ENCODE data around the gene PSMC3IP.
A peak's percentile ranks its signal among the peaks of the same experiment; 100 is the strongest.
"Not testable (repeated sequence)": the region's sequence is repeated elsewhere in the genome, so short reads cannot be mapped to it uniquely, and the experiment has no call there.

Gene PSMC3IP

DNA sequence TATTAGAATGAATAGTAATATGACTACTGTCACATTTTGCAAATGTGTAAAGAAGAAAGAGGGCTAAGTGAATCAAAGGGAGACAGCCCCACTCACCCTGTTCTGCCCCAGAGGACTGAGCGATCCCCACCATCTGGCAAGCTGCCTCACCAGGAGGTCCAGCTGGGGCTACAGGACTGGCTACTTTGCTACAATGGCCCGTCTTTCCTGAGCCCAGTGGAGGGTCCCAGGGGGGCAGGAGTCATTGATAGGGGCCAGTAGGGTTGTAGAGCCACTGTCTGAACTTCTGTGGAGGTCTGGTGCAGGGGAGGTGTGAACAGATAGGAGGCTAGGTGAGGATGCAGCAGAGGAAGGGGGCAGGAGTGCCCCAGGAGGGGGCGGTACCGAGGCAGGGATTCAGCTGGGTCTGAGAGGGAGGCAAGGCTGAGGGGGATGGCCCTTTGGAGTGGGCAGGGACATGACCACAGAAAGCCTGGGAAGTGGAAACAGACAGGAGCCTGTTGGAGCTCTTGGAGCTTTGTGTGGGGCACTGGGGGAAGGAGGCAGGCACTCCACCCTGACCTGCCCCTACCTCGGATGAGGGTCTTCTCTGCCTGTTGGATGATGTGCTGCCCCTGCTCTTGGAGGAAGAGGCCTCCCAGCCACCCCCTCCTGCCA, 21.4 kb downstream of the PSMC3IP start:
- H3K36me3 Mint-ChIP-seq; H3K27ac Mint-ChIP-seq; H3K9me3 Mint-ChIP-seq (ENCODE audit: low read depth); H3K27me3 Mint-ChIP-seq: not testable (repeated sequence)
- Mint-ChIP-seq H3K4me3 (peak overlapping the region; percentile 89), H3K4me1 (ENCODE audit: low read depth) (peaks cover 16% of the 10 kb centered on the region)

DNA sequence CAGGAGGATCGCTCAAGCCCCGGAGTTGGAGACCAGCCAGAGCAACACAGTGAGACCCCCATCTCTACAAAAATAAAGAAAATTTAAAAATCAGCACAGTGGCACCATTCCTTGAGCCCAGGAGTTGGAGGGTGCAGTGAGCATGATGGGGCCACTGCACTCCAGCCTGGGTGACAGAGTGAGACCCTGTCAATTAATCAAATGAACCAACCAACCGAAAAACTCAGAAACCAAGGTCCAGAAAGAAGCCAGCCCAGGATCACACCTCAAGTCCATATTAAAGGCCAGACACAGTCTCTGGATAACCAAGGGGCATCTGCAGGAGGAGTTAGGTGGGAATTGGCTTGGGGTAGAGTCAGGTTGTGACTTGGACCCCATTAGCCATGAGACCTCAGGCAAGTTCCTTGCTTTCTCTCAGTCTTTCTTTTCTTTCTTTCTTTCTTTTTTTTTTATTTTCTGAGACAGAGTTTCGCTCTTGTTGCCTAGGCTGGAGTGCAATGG, 22.4 kb downstream of the PSMC3IP start:
- H3K27ac Mint-ChIP-seq, result peak overlapping the region; percentile 88
- peaks cover 19% of the 10 kb centered on the region for H3K4me1 Mint-ChIP-seq (ENCODE audit: low read depth)
- peak overlapping the region; percentile 89 for H3K4me3 Mint-ChIP-seq
- H3K36me3 Mint-ChIP-seq, result no peaks in the 10 kb centered on the region
- H3K27me3 Mint-ChIP-seq, result no peaks in the 10 kb centered on the region
- no peaks in the 10 kb centered on the region for H3K9me3 Mint-ChIP-seq (ENCODE audit: low read depth)

DNA sequence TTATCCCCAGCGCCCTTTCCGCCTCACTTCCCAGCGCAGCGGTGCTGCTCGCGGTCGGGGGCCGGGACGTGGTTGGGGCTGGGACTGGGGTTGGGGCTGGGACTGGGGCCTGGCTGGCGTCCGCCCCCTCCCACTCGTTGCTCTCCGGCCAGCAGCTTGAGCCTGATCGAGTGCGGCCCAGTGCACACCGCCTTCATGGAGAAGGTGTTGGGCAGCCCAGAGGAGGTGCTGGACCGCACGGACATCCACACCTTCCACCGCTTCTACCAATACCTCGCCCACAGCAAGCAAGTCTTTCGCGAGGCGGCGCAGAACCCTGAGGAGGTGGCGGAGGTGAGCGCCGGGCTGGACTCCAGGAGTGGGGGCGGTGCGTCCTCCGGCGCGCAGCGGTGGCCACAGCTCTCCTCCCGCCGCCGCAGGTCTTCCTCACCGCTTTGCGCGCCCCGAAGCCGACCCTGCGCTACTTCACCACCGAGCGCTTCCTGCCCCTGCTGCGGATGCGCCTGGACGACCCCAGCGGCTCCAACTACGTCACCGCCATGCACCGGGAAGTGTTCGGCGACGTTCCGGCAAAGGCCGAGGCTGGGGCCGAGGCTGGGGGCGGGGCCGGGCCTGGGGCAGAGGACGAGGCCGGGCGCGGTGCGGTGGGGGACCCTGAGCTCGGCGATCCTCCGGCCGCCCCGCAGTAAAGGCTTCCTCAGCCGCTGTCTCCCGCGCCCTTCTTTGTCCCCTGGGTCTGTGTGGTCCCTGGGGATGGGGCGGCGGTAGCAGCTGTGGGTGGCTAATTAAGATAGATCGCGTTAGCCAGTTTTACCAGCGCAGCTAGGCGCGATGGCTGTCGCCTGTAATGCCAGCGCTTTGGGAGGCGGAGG, 23.0 kb downstream of the PSMC3IP start:
- Mint-ChIP-seq H3K36me3 (no peaks in the 10 kb centered on the region), H3K9me3 (ENCODE audit: low read depth) (no peaks in the 10 kb centered on the region), H3K4me1 (ENCODE audit: low read depth) (peaks cover 19% of the 10 kb centered on the region), H3K27ac (peak overlapping the region; percentile 88), H3K27me3 (no peaks in the 10 kb centered on the region), H3K4me3 (peak overlapping the region; percentile 89)

- Mint-ChIP-seq H3K4me1 (ENCODE audit: low read depth) (peaks cover 24% of the 10 kb centered on the region), H3K27me3 (no peaks in the 10 kb centered on the region), H3K36me3 (no peaks in the 10 kb centered on the region), H3K27ac (peak overlapping the region; percentile 88), H3K9me3 (ENCODE audit: low read depth) (no peaks in the 10 kb centered on the region), H3K4me3 (peak overlapping the region; percentile 89)
Measured at GRCh38 chr17:42553866-42554249, 23.7 kb downstream of the PSMC3IP start.

DNA sequence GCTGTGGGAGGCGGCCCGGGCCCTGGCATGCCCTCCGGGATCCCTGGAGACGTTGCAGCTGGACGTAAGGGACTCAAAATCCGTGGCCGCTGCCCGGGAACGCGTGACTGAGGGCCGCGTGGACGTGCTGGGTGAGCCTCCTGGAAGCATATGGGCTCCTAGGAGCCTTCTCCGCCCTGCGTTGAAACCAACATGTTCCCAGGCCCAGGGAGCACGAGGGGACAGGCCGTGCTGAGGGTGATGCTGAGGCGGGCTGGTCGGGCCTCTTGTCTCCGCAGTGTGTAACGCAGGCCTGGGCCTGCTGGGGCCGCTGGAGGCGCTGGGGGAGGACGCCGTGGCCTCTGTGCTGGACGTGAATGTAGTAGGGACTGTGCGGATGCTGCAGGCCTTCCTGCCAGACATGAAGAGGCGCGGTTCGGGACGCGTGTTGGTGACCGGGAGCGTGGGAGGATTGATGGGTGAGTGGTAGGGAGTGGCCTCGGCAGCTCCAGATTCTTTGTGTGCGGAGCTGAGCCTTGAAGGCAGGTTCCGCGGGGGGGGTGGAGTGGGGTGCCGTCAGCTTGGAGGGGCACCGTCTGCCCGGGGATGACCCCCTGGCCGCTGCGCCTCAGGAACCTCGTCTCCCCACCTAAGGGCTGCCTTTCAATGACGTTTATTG, 24.2 kb downstream of the PSMC3IP start:
- H3K27ac Mint-ChIP-seq, result no peak overlapping the region
- H3K9me3 Mint-ChIP-seq (ENCODE audit: low read depth), result no peaks in the 10 kb centered on the region
- peak overlapping the region; percentile 89 for H3K4me3 Mint-ChIP-seq
- H3K36me3 Mint-ChIP-seq, result no peaks in the 10 kb centered on the region
- H3K4me1 Mint-ChIP-seq (ENCODE audit: low read depth), result peaks cover 27% of the 10 kb centered on the region
- no peaks in the 10 kb centered on the region for H3K27me3 Mint-ChIP-seq

- H3K27ac Mint-ChIP-seq, result peak within 1 kb of the TSS; percentile 88
- H3K27me3 Mint-ChIP-seq; H3K9me3 Mint-ChIP-seq (ENCODE audit: low read depth); H3K36me3 Mint-ChIP-seq: not testable (repeated sequence)
- H3K4me3 Mint-ChIP-seq, result peak within 1 kb of the TSS; percentile 89
- peaks cover 27% of the 10 kb centered on the region for H3K4me1 Mint-ChIP-seq (ENCODE audit: low read depth)
Measured at GRCh38 chr17:42552736-42553135, 24.8 kb downstream of the PSMC3IP start, which contains the start of gene HSD17B1. Gene HSD17B1, plus strand, starts transcription at chr17:42552923. Its CDS starts 11 bp downstream, at chr17:42552934.

- peak overlapping the region; percentile 30 for H3K4me3 Mint-ChIP-seq
- no peaks in the 10 kb centered on the region for H3K9me3 Mint-ChIP-seq (ENCODE audit: low read depth)
- H3K36me3 Mint-ChIP-seq, result no peaks in the 10 kb centered on the region
- no peak overlapping the region for H3K27ac Mint-ChIP-seq
- H3K27me3 Mint-ChIP-seq, result no peaks in the 10 kb centered on the region
- peaks cover 20% of the 10 kb centered on the region for H3K4me1 Mint-ChIP-seq (ENCODE audit: low read depth)
Measured at GRCh38 chr17:42548993-42549755, 28.4 kb downstream of the PSMC3IP start.

DNA sequence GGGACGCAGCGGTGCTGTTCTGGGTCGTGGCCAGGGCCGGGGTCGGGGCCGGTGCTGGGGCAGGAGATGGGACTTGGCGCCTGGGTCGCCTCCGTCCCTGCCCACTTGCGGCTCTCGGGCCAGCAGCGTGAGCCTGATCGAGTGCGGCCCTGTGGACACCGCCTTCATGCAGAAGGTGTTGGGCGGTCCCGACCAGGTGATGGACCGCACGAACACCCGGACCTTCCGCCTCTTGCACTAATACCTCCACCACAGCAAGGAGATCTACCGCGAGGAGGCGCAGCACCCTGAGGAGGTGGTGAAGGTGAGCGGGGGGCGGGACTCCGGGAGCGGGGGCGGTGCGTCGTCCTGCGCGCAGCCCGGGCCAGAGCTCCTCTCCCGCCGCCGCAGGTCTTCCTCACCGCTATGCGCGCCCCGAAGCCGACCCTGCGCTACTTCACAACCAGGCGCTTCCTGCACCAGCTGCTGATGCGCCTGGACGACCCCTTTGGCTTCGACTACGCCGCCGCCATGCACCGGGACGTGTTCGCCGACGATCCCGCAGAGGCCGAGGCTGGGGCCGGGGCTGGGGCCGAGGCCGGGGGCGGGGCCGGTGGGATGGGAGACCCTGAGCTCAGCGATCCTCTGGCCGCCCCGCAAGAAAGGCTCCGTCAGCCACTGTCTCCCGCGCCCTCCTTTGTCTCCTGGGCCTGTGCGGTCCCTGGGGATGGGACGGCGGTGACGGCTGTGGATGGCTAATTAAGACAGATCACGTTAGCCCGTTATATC, 29.3 kb downstream of the PSMC3IP start:
- Mint-ChIP-seq H3K4me1 (ENCODE audit: low read depth) (peaks cover 18% of the 10 kb centered on the region), H3K27ac (no peak overlapping the region), H3K36me3 (no peaks in the 10 kb centered on the region), H3K4me3 (peak overlapping the region; percentile 30), H3K9me3 (ENCODE audit: low read depth) (no peaks in the 10 kb centered on the region), H3K27me3 (no peaks in the 10 kb centered on the region)

- no peak overlapping the region for H3K4me3 Mint-ChIP-seq
- peaks cover 17% of the 10 kb centered on the region for H3K4me1 Mint-ChIP-seq (ENCODE audit: low read depth)
- H3K27ac Mint-ChIP-seq, result no peak overlapping the region
- H3K27me3 Mint-ChIP-seq, result no peaks in the 10 kb centered on the region
- H3K9me3 Mint-ChIP-seq (ENCODE audit: low read depth), result no peaks in the 10 kb centered on the region
- no peaks in the 10 kb centered on the region for H3K36me3 Mint-ChIP-seq
Measured at GRCh38 chr17:42547698-42548069, 29.8 kb downstream of the PSMC3IP start.

DNA sequence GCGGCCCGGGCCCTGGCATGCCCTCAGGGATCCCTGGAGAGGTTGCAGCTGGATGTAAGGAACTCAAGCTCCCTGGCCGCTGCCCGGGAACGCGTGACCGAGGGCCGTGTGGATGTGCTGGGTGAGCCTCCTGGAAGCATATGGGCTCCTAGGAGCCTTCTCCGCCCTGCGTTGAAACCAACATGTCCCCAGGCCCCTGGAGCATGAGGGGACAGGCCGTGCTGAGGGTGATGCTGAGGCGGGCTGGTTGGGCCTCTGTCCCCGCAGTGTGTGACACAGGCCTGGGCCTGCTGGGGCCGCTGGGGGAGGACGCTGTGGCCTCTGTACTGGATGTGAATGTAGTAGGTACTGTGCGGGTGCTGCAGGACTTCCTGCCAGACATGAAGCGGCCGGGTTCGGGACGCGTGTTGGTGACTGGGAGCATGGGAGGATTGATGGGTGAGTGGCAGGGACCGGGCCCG, 30.5 kb downstream of the PSMC3IP start:
- Mint-ChIP-seq H3K4me3 (no peak overlapping the region), H3K4me1 (ENCODE audit: low read depth) (peaks cover 15% of the 10 kb centered on the region), H3K36me3 (no peaks in the 10 kb centered on the region), H3K27me3 (no peaks in the 10 kb centered on the region), H3K9me3 (ENCODE audit: low read depth) (no peaks in the 10 kb centered on the region), H3K27ac (no peak overlapping the region)

GRCh38 chr17:42545755-42546505, 31.6 kb downstream of the PSMC3IP start:
- H3K4me3 Mint-ChIP-seq; H3K27me3 Mint-ChIP-seq; H3K9me3 Mint-ChIP-seq (ENCODE audit: low read depth); H3K36me3 Mint-ChIP-seq; H3K27ac Mint-ChIP-seq: not testable (repeated sequence)
- peaks cover 23% of the 10 kb centered on the region for H3K4me1 Mint-ChIP-seq (ENCODE audit: low read depth)

GRCh38 chr17:42544874-42545283, 32.6 kb downstream of the PSMC3IP start:
- no peak overlapping the region for H3K4me3 Mint-ChIP-seq
- H3K9me3 Mint-ChIP-seq (ENCODE audit: low read depth), result no peaks in the 10 kb centered on the region
- no peaks in the 10 kb centered on the region for H3K27me3 Mint-ChIP-seq
- no peaks in the 10 kb centered on the region for H3K36me3 Mint-ChIP-seq
- H3K27ac Mint-ChIP-seq, result no peak overlapping the region
- peaks cover 30% of the 10 kb centered on the region for H3K4me1 Mint-ChIP-seq (ENCODE audit: low read depth)

Data from activated naive CD8-positive, alpha-beta T cell (primary cell).